ENCODE measurements around the gene AKAP5.

The AKAP5 gene

DNA sequence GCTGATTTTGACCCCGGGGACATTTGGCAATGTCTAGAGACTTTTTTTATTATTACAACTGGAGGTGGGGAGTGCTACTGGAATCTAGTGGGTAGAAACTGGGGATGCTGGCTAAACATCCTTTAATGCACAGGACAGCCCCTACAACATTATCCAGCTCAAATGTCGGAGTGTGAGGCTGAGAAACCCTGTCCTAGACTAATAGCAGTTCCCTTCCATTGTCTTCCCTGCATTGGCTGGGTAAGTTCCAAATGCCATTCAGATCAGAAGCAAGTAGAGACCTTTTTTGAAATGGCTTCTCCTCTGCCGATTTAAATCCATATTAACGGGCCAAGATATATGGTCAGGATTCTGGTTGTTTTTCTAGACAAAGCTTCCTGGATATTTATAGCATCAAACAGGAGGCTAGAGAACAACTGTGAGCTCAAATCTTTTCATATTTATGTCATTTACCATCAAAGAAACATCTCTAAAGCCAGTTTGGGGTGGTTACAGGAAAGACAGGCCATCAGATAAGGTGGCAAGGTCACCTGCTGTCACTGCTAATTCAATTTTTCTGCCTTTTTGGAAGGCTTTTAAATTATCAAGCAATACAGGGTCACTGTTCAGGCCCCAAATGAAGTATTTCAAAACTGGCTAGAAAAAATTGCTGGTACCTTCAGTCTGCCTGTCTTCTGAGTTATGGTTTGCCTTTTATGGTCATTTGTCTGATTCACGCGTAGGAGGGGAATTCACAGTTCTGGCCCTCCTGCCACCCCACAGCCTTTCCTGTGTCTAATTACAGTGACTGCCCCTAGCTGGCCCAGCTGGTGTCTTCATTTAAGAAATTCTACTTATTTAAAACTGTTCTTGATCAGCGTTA lies 20.1 kb upstream of the AKAP5 start:
- H2BK15ac ChIP-seq (ENCODE audit: low read depth, poor library complexity, severe bottlenecking): no peak overlapping the region
- peak overlapping the region; percentile 71 for H2AK5ac ChIP-seq (ENCODE audit: low read length, severe bottlenecking)
- H3K4me2 ChIP-seq (ENCODE audit: low read length, poor library complexity, severe bottlenecking): no peak overlapping the region
- no peak overlapping the region for H2BK120ac ChIP-seq (ENCODE audit: low read depth, low read length)
- no peaks in the 10 kb centered on the region for H3K9me3 ChIP-seq (ENCODE audit: control insufficient read depth, low read length)
- peaks cover 27 to 74% of the 10 kb centered on the region in 2 experiments for H3K36me3 ChIP-seq (ENCODE audit: control insufficient read depth in 1 of 2, insufficient read depth in 2 of 2, low read depth in 1 of 2, low read length in 2 of 2)
- H3K27me3 ChIP-seq (ENCODE audit: control insufficient read depth in 1 of 2, insufficient read depth in 1 of 2, low read length in 2 of 2): no peaks in the 10 kb centered on the region
- no peak overlapping the region for H3K4me3 ChIP-seq (ENCODE audit: insufficient read depth in 1 of 2, low read depth in 1 of 2, low read length in 2 of 2)
- H2BK12ac ChIP-seq (ENCODE audit: low read length in 2 of 2): peak overlapping the region in 1 of 2 experiments; percentile 15
- DNase-seq: peak; percentile 88
- peak overlapping the region; percentile 96 for H3K27ac ChIP-seq (ENCODE audit: low read length, poor library complexity, severe bottlenecking)
- peak overlapping the region; percentile 67 for H2BK5ac ChIP-seq (ENCODE audit: low read depth, low read length, poor library complexity, severe bottlenecking)
- WGBS: 57% methylated on average over 6 of the region's 7 CpGs
- H4K91ac ChIP-seq (ENCODE audit: low read length): no peak overlapping the region
- no peak overlapping the region for H3K4ac ChIP-seq (ENCODE audit: low read depth in 1 of 2, low read length in 2 of 2)
- peaks cover 8% of the 10 kb centered on the region for H3K79me1 ChIP-seq (replicated peaks; ENCODE audit: low read length, poor library complexity, severe bottlenecking)
- H3K23ac ChIP-seq (ENCODE audit: low read length in 2 of 2): no peak overlapping the region
- H4K8ac ChIP-seq (ENCODE audit: low read length): no peak overlapping the region
- H3K18ac ChIP-seq (ENCODE audit: low read depth in 1 of 2, low read length in 2 of 2): peak overlapping the region in 1 of 2 experiments; percentile 63
- peaks cover 8% of the 10 kb centered on the region for H3K4me1 ChIP-seq (ENCODE audit: control insufficient read depth, insufficient read depth, low read depth, low read length)
- no peak overlapping the region for H2AFZ ChIP-seq (ENCODE audit: low read depth, low read length)
- H3K9ac ChIP-seq (ENCODE audit: low read length): peak overlapping the region; percentile 20
- H3K14ac ChIP-seq (ENCODE audit: low read length in 2 of 2): no peak overlapping the region

DNA sequence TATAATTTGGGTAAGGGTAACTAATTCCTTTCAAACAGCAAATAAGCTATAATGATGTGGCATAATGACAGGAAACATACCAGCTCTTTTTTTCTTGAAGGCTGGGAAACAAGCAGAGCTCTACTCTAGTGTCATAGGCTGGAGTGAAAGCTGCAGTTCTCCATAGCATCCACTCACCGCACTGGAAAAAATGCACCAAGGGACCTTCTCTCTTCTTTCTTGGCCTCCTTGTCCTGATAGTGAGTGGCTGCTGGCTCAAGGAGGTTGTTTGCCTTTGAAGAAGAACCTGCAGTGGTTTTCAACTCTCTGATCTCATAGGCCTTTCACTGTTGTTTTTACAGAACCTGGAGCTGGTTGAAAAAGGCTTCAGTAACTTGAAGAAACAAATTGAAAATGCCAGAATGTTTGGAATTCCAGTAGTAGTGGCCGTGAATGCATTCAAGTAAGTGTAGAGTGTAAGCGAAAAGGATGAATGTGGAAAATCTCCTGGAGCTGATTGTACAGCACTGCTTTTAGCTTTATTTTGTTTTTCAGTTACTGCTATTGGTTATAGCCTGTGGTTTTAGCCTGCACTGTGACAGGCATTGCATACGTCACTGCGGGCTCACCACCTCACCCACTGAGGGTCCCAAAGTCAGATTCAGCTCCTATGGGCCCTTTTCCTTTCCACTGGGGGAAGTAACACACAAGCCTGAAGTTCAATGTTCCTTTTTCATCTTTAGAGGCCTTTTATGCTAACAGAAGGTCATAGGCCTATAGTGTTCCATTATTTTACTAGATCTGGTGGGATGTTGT lies 17.2 kb upstream of the AKAP5 start:
- H3K18ac ChIP-seq (ENCODE audit: low read depth in 1 of 2, low read length in 2 of 2): no peak overlapping the region
- no peak overlapping the region for H3K9ac ChIP-seq (ENCODE audit: low read length)
- H2BK5ac ChIP-seq (ENCODE audit: low read depth, low read length, poor library complexity, severe bottlenecking): peak overlapping the region; percentile 75
- no peak overlapping the region for H2BK15ac ChIP-seq (ENCODE audit: low read depth, poor library complexity, severe bottlenecking)
- peak overlapping the region; percentile 49 for H4K8ac ChIP-seq (ENCODE audit: low read length)
- no peak overlapping the region for H3K4me3 ChIP-seq (ENCODE audit: insufficient read depth in 1 of 2, low read depth in 1 of 2, low read length in 2 of 2)
- H3K27me3 ChIP-seq (ENCODE audit: control insufficient read depth in 1 of 2, insufficient read depth in 1 of 2, low read length in 2 of 2): no peaks in the 10 kb centered on the region
- DNase-seq: no peak
- peaks cover 6% of the 10 kb centered on the region for H3K4me1 ChIP-seq (ENCODE audit: control insufficient read depth, insufficient read depth, low read depth, low read length)
- H3K9me3 ChIP-seq (ENCODE audit: control insufficient read depth, low read length): no peaks in the 10 kb centered on the region
- WGBS: 86% methylated on average over 4 of the region's 5 CpGs
- peak overlapping the region; percentile 25 for H3K4me2 ChIP-seq (ENCODE audit: low read length, poor library complexity, severe bottlenecking)
- H3K23ac ChIP-seq (ENCODE audit: low read length in 2 of 2): no peak overlapping the region
- H3K14ac ChIP-seq (ENCODE audit: low read length in 2 of 2): no peak overlapping the region
- H3K79me1 ChIP-seq (replicated peaks; ENCODE audit: low read length, poor library complexity, severe bottlenecking): peaks cover 8% of the 10 kb centered on the region
- peak overlapping the region; percentile 79 for H2AK5ac ChIP-seq (ENCODE audit: low read length, severe bottlenecking)
- no peak overlapping the region for H2AFZ ChIP-seq (ENCODE audit: low read depth, low read length)
- H2BK12ac ChIP-seq (ENCODE audit: low read length in 2 of 2): no peak overlapping the region
- peak overlapping the region; percentile 84 for H3K27ac ChIP-seq (ENCODE audit: low read length, poor library complexity, severe bottlenecking)
- no peak overlapping the region for H4K91ac ChIP-seq (ENCODE audit: low read length)
- no peak overlapping the region for H2BK120ac ChIP-seq (ENCODE audit: low read depth, low read length)
- no peak overlapping the region for H3K4ac ChIP-seq (ENCODE audit: low read depth in 1 of 2, low read length in 2 of 2)
- H3K36me3 ChIP-seq (ENCODE audit: control insufficient read depth in 1 of 2, insufficient read depth in 2 of 2, low read depth in 1 of 2, low read length in 2 of 2): peaks cover 21 to 69% of the 10 kb centered on the region in 2 experiments

DNA sequence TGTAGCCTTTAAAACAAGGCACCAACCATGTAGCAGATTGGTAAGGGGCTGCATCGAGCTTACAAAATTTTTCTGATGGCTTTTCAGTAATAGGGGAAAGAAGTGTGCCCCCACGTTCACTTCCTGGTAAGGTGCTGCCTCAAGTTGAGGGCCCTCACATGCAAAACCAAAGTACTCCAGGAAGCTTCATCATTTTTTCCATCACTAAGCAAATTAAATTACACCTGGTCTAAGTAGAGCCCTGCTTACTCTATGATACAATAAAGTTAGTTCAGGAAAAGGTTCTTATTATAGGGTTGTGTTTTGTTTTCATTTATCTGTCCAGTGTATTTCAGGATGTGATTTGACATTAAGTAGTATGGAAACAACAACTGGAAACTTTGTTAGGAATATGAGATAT lies 15.0 kb upstream of the AKAP5 start:
- Histone ChIP-seq H4K8ac (ENCODE audit: low read length) (no peak overlapping the region), H3K9ac (ENCODE audit: low read length) (no peak overlapping the region), H3K27me3 (ENCODE audit: control insufficient read depth in 1 of 2, insufficient read depth in 1 of 2, low read length in 2 of 2) (no peaks in the 10 kb centered on the region), H3K4me3 (ENCODE audit: insufficient read depth in 1 of 2, low read depth in 1 of 2, low read length in 2 of 2) (no peak overlapping the region), H3K14ac (ENCODE audit: low read length in 2 of 2) (no peak overlapping the region), H3K36me3 (ENCODE audit: control insufficient read depth in 1 of 2, insufficient read depth in 2 of 2, low read depth in 1 of 2, low read length in 2 of 2) (peaks cover 29 to 69% of the 10 kb centered on the region in 2 experiments), H2AFZ (ENCODE audit: low read depth, low read length) (no peak overlapping the region), H4K91ac (ENCODE audit: low read length) (no peak overlapping the region), H3K4ac (ENCODE audit: low read depth in 1 of 2, low read length in 2 of 2) (no peak overlapping the region), H2AK5ac (ENCODE audit: low read length, severe bottlenecking) (no peak overlapping the region), H2BK12ac (ENCODE audit: low read length in 2 of 2) (no peak overlapping the region), H3K4me2 (ENCODE audit: low read length, poor library complexity, severe bottlenecking) (no peak overlapping the region), H2BK120ac (ENCODE audit: low read depth, low read length) (no peak overlapping the region), H3K27ac (ENCODE audit: low read length, poor library complexity, severe bottlenecking) (no peak overlapping the region), H3K23ac (ENCODE audit: low read length in 2 of 2) (no peak overlapping the region), H2BK15ac (ENCODE audit: low read depth, poor library complexity, severe bottlenecking) (no peak overlapping the region), H3K9me3 (ENCODE audit: control insufficient read depth, low read length) (no peaks in the 10 kb centered on the region), H3K79me1 (replicated peaks; ENCODE audit: low read length, poor library complexity, severe bottlenecking) (peaks cover 4% of the 10 kb centered on the region), H2BK5ac (ENCODE audit: low read depth, low read length, poor library complexity, severe bottlenecking) (no peak overlapping the region), H3K4me1 (ENCODE audit: control insufficient read depth, insufficient read depth, low read depth, low read length) (peaks cover 6% of the 10 kb centered on the region), H3K18ac (ENCODE audit: low read depth in 1 of 2, low read length in 2 of 2) (no peak overlapping the region)
- WGBS: 89% methylated on average over 1 of the region's 2 CpGs
- no peak for DNase-seq

GRCh38 chr14:64454671-64455070 lies 10.6 kb upstream of the AKAP5 start:
- H3K4me1 ChIP-seq (ENCODE audit: control insufficient read depth, insufficient read depth, low read depth, low read length): no peaks in the 10 kb centered on the region
- H3K79me1 ChIP-seq (replicated peaks; ENCODE audit: low read length, poor library complexity, severe bottlenecking): peaks cover 3% of the 10 kb centered on the region
- H2BK5ac ChIP-seq (ENCODE audit: low read depth, low read length, poor library complexity, severe bottlenecking): no peak overlapping the region
- H3K9me3 ChIP-seq (ENCODE audit: control insufficient read depth, low read length): no peaks in the 10 kb centered on the region
- no peak overlapping the region for H2BK12ac ChIP-seq (ENCODE audit: low read length in 2 of 2)
- H3K4me3 ChIP-seq (ENCODE audit: insufficient read depth in 1 of 2, low read depth in 1 of 2, low read length in 2 of 2): no peak overlapping the region
- no peak overlapping the region for H3K14ac ChIP-seq (ENCODE audit: low read length in 2 of 2)
- no peak overlapping the region for H2BK15ac ChIP-seq (ENCODE audit: low read depth, poor library complexity, severe bottlenecking)
- no peak overlapping the region for H3K4me2 ChIP-seq (ENCODE audit: low read length, poor library complexity, severe bottlenecking)
- H3K23ac ChIP-seq (ENCODE audit: low read length in 2 of 2): no peak overlapping the region
- H4K8ac ChIP-seq (ENCODE audit: low read length): no peak overlapping the region
- H2AK5ac ChIP-seq (ENCODE audit: low read length, severe bottlenecking): no peak overlapping the region
- H4K91ac ChIP-seq (ENCODE audit: low read length): no peak overlapping the region
- H3K18ac ChIP-seq (ENCODE audit: low read depth in 1 of 2, low read length in 2 of 2): no peak overlapping the region
- peaks cover 26 to 81% of the 10 kb centered on the region in 2 experiments for H3K36me3 ChIP-seq (ENCODE audit: control insufficient read depth in 1 of 2, insufficient read depth in 2 of 2, low read depth in 1 of 2, low read length in 2 of 2)
- H3K27me3 ChIP-seq (ENCODE audit: control insufficient read depth in 1 of 2, insufficient read depth in 1 of 2, low read length in 2 of 2): no peaks in the 10 kb centered on the region
- no peak for DNase-seq
- no peak overlapping the region for H3K4ac ChIP-seq (ENCODE audit: low read depth in 1 of 2, low read length in 2 of 2)
- H3K27ac ChIP-seq (ENCODE audit: low read length, poor library complexity, severe bottlenecking): no peak overlapping the region
- no peak overlapping the region for H2AFZ ChIP-seq (ENCODE audit: low read depth, low read length)
- no peak overlapping the region for H3K9ac ChIP-seq (ENCODE audit: low read length)
- H2BK120ac ChIP-seq (ENCODE audit: low read depth, low read length): no peak overlapping the region
- 99% methylated on average over 10 of the region's 10 CpGs for WGBS
